Heart left ventricle (tissue), 13 donors: ENCODE data around the gene C7orf57.

ENCODE experiments used
- CTCF ChIP-seq, 12 donors: fragments of 200-600 bp; sonication (generic) in 4 of 12; IDR thresholded peaks; one replicate each; pipeline versions ENCODE4 v1.5.0 to v1.8.0; 2018 to 2022; ENCODE audit warnings: antibody characterized with exemption in 12 of 12, mild to moderate bottlenecking in 5 of 12
- POLR2A ChIP-seq, 2 donors: fragments of 450-650 bp; IDR thresholded peaks; one replicate each; pipeline ENCODE4 v1.6.1; 2017; ENCODE audit warnings: antibody characterized with exemption in 2 of 2, mild to moderate bottlenecking in 2 of 2, moderate library complexity in 2 of 2
- donor health status: ischemic (EF 13 %, LVEDD 7.1; RV severe dilation, severe dysfunction).
- donor health status: DM: no; HTN: yes; CAD: no.
- donor health status: DM: no; HTN: no; CAD: no.
- donor health status: ischemic (EF 25% LVEDD 6.9; RV normal size, moderate dysfunction).
- donor health status: ischemic (EF 25% LVEDD 5.7; RV mildly dilated, moderate dysfunction).
- donor health status: ischemic (EF 35%, LVEDD 5.7; RV mildly dilated, moderate dysfunction).
- donor health status: nonischemic (EF 11% LVEDD 7.7; RV severe dilation, severe dysfunction).
- donor health status: DM: yes; HTN: yes; CAD: no.
- donor health status: PGD.
- donor health status: ischemic (EF 29% LVEDD 5.4; RV normal size, mild dysfunction).
- donor health status: nonischemic (EF 23%, LVEDD 6.1; RV moderate dilation, normal function).

- TF ChIP-seq CTCF (IDR thresholded peaks at IDR 0.05) (no peak), POLR2A (IDR thresholded peaks at IDR 0.05) (peak in 1 of 2 donors; percentile 68)
Observed at GRCh38 chr7:48089046-48090003, 54.0 kb downstream of the C7orf57 start, which contains the start of gene UPP1.
